Urinary bladder (tissue), 4 donors: Measurements from ENCODE around the gene PEAK3. TPM values are rescaled to one million over a fixed set of nuclear protein-coding genes. Genes with fewer than 3 reads are reported as not detected.

ENCODE experiments used
- DNase-seq: peaks from one replicate; pipeline ENCODE4 v3.0.0-alpha.2; 2015; ENCODE audit errors: extremely low spot score
- H3K27ac ChIP-seq: one replicate; pipeline ENCODE4 v1.5.1; 2013; ENCODE audit warnings: low read depth, mild to moderate bottlenecking, moderate library complexity
- H3K36me3 ChIP-seq: one replicate; pipeline ENCODE4 v1.6.1; 2013; ENCODE audit warnings: mild to moderate bottlenecking, moderate library complexity; ENCODE audit not compliant: insufficient read depth
- H3K4me1 ChIP-seq: one replicate; pipeline ENCODE4 v1.6.1; 2013; ENCODE audit warnings: mild to moderate bottlenecking, moderate library complexity; ENCODE audit not compliant: insufficient read depth
- H3K4me3 ChIP-seq: one replicate; pipeline ENCODE4 v1.5.1; 2013; ENCODE audit warnings: low read depth, low read length
- WGBS: extraction: QIAGEN DNeasy Blood & Tissue Kit; methylation state at CpG from one replicate; pipeline ENCODE4 v1.1.7; 2013; 5-methylcytosine and 5-hydroxymethylcytosine counted together
- polyA plus RNA-seq: library from polyadenylated mRNA; stranded (reverse); fragments of 200-250 nt; gene quantifications from one replicate; pipeline ENCODE4 v1.2.3, GENCODE V29; 2013
- total RNA-seq: library from RNA; depleted of rRNA; stranded (reverse); fragments of >200 nt; gene quantifications from one replicate; pipeline ENCODE4 v1.2.3, GENCODE V29; 2014
- donor health status: healthy with polysubstance abuse.
- donor health status: healthy.

Gene PEAK3
- total and polyA plus RNA-seq, 2 donors = 0.58 TPM; not detected in 1

DNA sequence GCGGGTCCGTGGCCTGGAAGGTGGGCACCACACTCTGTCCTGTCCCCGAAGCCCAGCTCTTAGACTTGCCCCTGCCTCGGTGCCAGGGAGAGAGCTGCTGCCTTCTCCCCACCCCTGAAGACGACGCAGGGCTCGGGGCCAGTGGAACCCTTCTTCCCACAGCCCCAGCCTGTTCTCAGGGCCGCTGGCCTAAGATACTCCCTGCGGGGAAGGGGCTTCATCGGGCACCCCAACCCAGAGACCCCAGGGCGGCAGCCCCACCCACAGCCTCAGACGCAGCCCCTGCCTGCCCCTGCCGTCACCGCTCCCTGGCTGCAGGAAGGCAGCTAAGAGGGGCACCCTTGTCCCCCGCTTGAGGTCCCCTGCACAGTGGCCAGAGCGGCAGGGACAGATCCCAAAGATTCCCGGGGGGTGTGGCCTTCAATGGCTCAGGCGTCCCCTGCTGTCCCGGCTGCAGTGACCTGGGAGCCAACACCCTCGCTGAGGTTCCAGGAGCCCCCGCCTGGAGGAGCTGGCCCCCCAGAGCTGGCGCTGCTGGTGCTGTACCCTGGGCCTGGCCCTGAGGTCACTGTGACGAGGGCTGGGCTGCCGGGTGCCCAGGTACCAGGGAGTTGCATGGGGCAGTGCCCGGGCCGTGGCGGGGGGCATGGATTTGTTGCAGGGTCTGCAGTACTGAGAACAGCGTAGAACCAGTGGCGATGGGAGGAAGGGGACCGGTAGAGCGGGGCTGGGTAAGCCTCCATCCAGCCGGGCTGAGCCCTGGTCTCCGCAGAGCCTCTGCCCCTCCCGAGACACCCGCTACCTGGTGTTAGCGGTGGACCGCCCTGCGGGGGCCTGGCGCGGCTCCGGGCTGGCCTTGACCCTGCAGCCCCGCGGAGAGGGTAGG is 31.9 kb downstream of the PEAK3 start:
- H3K27ac ChIP-seq = no peak overlapping the region
- H3K4me1 ChIP-seq = peaks cover 1% of the 10 kb centered on the region
- DNase-seq = no peak
- H3K36me3 ChIP-seq = peaks cover 12% of the 10 kb centered on the region
- WGBS = 25% methylated on average over 43 of the region's 43 CpGs
- H3K4me3 ChIP-seq = no peak overlapping the region

DNA sequence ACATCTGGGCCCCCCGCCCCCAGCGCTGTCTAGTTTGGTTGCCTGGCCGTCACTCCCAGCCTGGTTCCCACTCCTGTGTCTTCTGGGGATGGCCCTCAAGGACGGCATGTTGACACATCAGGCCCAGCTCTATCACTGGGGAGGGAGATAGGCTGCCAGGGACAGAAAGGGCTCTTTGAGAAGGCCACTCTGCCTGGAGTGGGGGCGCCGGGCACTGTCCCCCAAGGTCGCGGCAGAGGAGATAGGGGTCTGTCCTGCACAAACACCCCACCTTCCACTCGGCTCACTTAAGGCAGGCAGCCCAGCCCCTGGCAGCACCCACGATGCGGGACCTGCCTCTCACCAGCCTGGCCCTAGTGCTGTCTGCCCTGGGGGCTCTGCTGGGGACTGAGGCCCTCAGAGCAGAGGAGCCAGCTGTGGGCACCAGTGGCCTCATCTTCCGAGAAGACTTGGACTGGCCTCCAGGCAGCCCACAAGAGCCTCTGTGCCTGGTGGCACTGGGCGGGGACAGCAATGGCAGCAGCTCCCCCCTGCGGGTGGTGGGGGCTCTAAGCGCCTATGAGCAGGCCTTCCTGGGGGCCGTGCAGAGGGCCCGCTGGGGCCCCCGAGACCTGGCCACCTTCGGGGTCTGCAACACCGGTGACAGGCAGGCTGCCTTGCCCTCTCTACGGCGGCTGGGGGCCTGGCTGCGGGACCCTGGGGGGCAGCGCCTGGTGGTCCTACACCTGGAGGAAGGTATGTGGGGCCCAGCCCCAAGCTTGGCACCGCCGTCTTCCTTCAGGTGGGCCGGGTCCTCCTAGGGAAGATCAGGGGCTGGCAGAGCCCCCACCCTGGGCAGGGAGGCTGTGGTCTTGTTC is 32.7 kb downstream of the PEAK3 start, which contains the start of gene AMH:
AMH (plus strand) TSS at position 314 of the 857 bp plus-strand sequence; CDS start at position 324, 10 bp downstream.
- Histone ChIP-seq H3K27ac (no peak within 1 kb of the TSS), H3K4me1 (peaks cover 1% of the 10 kb centered on the region), H3K36me3 (peaks cover 16% of the 10 kb centered on the region), H3K4me3 (no peak within 1 kb of the TSS)
- 76% methylated on average over 27 of the region's 27 CpGs for WGBS
- DNase-seq = no peak

DNA sequence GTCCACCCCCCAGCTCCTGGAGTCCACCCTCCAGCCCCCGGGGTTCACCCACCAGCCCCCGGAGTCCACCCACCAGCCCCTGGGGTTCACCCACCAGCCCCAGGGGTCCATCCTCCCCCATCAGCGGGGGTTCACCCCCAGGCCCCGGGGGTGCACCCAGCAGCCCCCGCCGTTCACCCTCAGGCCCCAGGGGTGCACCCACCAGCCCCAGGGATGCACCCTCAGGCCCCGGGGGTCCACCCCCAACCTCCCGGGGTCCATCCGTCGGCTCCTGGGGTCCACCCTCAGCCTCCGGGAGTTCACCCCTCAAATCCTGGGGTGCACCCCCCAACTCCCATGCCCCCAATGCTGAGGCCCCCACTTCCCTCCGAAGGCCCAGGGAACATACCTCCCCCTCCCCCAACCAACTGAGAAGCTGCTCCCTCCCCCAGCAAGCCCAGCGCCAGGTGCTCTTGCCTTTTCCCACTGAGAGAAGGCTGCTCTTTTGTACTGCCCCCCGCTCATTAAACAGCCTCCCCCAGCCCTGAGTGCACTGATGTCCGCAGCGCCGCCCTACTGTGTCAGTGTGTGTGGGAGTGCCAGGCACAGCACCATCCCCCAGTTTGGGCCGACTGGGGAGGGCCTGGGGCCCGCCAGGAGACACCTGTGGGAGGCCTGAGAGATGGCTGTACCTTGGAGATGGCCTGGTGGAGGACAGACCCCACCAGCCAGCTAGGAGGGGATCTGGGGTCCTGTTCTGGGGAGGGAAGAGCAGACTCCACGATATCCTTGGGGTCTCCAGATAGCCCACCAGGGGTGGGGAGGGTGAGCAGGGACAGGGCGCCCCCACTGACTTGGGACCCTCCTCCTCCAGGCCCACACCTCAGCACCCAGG is 33.6 kb downstream of the PEAK3 start:
- peaks cover 1% of the 10 kb centered on the region for H3K4me1 ChIP-seq
- no peak overlapping the region for H3K27ac ChIP-seq
- WGBS = 84% methylated on average over 21 of the region's 21 CpGs
- DNase-seq = no peak
- H3K36me3 ChIP-seq = peaks cover 17% of the 10 kb centered on the region
- H3K4me3 ChIP-seq = no peak overlapping the region

DNA sequence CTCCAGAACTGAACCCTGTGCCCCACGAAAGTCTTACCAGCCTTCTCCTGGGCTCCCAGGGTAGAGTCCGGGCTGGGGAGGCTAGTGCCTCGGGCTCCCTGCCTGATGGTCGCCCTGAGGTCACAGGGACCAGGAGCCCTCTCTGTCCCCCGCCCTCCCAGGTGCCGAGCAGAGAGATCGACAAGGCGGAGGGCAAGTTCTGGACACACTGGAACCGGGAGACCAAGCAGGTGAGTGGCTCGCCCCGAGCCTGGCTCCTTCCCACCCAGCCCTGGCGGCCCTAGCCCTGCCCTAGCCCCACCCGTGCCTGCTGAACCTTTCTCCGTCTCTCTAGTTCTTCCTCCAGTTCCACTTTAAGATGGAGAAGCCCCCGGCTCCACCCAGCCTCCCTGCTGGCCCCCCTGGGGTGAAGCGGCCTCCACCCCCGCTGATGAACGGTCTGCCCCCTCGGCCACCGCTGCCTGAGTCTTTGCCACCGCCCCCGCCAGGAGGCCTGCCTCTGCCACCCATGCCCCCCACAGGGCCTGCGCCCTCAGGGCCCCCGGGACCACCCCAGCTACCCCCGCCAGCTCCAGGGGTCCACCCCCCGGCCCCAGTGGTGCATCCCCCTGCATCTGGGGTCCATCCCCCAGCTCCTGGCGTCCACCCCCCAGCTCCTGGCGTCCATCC is 34.4 kb downstream of the PEAK3 start:
- WGBS = 89% methylated on average over 28 of the region's 28 CpGs
- Histone ChIP-seq H3K4me1 (peaks cover 1% of the 10 kb centered on the region), H3K36me3 (peaks cover 17% of the 10 kb centered on the region)

DNA sequence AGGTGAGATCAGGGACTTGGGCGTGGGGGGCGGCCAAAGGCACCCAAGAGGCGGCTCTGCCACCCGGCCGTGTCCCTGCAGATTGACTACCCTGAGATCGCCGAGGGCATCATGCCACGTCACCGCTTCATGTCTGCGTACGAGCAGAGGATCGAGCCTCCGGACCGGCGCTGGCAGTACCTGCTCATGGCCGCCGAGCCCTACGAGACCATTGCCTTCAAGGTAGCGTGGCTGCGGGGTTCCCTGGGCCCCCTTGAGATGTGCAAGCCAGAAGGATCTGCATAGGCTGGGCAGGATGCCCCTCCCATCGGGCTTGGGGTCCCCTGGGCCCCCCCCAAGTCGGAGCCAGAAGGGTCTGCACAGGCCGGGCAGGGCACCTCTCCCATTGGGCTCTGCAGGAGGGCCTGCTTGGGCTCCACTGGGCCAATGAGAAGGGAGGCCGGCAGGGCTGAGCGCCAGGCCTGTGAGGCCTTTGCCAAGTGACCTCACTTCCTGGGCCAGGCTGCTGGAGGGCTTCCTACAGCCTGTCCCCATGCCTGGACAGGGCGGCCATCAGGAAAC is 35.1 kb downstream of the PEAK3 start:
- 81% methylated on average over 26 of the region's 26 CpGs for WGBS
- DNase-seq = no peak
- H3K4me3 ChIP-seq = no peak overlapping the region
- no peak overlapping the region for H3K27ac ChIP-seq
- H3K36me3 ChIP-seq = peaks cover 17% of the 10 kb centered on the region
- H3K4me1 ChIP-seq = peaks cover 1% of the 10 kb centered on the region

More for the DNA sequence above, 34.4 kb downstream of the PEAK3 start:
- H3K4me3 ChIP-seq = no peak overlapping the region
- no peak for DNase-seq
- H3K27ac ChIP-seq = no peak overlapping the region

DNA sequence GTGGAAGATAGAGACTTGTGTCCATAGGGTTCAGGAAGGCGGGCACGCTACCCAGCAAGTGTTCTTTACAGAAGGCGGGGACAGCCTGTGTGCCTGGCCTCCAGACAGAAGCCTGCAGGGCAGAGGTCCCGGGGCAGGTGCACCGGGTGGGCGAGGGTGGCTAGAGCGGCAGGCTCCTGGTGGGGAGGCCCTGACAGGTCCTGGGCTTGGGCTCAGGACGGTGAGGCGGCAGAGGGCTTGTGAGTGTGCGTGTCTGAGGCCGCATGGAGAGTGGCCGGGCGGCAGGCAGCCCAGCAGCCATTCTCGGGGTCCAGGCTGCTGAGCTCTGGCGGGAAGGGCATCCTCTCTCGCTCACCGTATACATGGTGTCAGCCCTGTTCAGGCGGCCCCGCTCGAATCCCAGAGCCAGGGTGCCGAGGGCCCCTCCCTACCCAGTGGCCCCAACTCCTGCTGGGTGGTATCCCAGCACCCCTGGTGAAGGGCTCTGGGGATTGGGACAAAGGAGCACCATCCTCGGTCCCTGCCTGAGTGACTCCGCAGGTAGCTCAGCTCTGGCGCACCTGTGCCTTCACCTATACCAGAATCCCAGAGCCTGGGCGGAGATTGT is 35.9 kb downstream of the PEAK3 start:
- Histone ChIP-seq H3K27ac (no peak overlapping the region), H3K36me3 (peaks cover 17% of the 10 kb centered on the region), H3K4me1 (peaks cover 1% of the 10 kb centered on the region), H3K4me3 (no peak overlapping the region)
- WGBS = 90% methylated on average over 25 of the region's 25 CpGs
- DNase-seq = no peak

DNA sequence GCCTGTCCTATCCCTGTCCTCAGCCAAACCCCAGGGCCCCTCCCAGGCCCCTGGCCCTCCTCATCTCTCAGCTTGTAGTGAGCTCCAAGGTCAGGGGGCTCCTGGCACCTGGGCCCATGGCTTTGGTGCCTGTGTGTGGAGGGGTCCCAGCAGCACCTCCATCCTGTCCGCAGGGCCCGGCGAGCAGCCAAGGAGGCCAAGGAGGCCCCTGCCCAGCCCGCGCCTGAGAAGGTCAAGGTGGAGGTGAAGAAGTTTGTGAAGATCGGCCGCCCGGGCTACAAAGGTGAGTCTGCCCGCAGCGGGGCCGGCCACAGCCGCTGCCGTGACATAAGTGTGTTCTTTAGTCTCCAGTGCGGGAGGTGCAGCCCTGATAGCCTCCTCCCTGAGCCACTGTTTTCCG is 36.7 kb downstream of the PEAK3 start:
- Histone ChIP-seq H3K36me3 (peaks cover 17% of the 10 kb centered on the region), H3K4me3 (no peak overlapping the region), H3K27ac (no peak overlapping the region), H3K4me1 (peaks cover 1% of the 10 kb centered on the region)
- 96% methylated on average over 15 of the region's 15 CpGs for WGBS
- DNase-seq = no peak

DNA sequence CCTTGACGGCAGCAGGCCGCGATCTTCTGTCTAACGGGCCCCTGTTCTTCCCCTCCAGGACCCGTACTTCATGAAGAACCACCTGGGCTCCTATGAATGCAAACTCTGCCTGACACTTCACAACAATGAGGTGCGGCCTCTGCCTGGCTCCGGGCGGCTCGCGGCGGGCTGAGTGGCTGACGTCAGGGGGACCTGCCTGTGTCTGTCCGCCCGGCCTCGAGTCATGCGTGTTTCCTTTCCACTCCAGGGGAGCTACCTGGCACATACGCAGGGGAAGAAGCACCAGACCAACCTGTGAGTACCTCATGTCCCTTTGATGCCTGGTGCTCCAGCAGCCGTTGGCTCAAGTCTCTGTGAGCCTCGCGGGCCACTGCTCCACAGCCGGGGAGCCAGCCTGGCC is 37.5 kb downstream of the PEAK3 start:
- Histone ChIP-seq H3K27ac (no peak overlapping the region), H3K4me3 (no peak overlapping the region), H3K4me1 (peaks cover 2% of the 10 kb centered on the region), H3K36me3 (peaks cover 17% of the 10 kb centered on the region)
- DNase-seq = no peak
- WGBS = 93% methylated on average over 21 of the region's 21 CpGs

DNA sequence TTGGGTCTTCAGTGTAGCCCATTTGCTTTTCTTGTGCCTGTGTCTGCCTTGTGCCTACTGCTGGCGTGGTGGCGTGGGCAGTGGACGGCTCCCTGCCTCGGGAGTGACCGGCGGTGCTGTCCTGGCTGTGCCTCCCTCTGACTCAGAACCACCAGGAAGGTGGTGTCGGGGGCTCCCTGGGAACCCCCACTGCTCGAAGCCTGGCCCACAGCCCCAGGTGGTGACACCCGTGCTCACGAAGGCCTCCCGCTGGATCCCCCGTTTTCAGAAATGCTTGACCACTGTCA is 37.9 kb downstream of the PEAK3 start:
- 91% methylated on average over 12 of the region's 12 CpGs for WGBS
- no peak overlapping the region for H3K27ac ChIP-seq
- H3K36me3 ChIP-seq = peaks cover 17% of the 10 kb centered on the region
- H3K4me3 ChIP-seq = no peak overlapping the region
- no peak for DNase-seq
- peaks cover 2% of the 10 kb centered on the region for H3K4me1 ChIP-seq

DNA sequence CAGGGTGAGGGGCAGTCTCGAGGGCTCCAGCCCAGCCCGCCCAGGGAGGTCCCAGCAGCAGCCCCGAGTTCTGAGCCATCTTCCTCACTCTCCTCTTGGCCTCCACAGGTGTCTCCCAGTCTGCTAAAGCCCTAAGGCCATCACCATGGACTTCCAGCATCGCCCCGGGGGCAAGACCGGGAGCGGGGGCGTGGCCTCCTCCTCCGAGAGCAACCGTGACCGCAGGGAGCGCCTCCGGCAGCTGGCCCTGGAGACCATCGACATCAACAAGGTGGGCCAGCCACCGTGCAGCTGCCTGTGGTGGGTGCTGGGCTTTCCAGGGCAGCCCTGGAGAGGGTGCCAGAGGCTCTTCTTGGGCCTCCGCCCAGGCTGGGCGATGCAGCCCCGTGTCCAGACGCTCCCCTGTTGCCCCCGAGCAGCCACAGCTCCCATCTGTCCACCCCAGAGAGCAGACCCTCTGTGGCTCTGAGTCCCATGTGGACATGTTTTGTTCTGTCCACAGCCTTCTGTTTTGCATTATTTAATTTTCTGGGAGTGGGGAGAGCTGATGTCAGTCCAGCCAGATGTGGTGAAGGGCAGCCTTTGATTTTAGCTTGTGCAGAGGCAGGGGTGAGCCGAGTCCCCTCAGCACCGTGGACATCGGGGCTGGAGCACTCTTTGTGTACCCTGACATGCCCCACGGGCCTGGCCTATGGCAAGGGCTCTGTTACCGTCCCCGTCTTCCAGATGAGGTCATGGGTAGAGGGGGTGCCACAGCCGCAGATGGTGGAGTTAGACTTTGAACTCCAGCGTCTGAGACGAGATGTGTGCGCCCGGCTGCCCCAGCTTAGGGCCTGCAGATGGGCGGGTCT is 38.5 kb downstream of the PEAK3 start:
- 84% methylated on average over 32 of the region's 32 CpGs for WGBS
- Histone ChIP-seq H3K27ac (no peak overlapping the region), H3K36me3 (peaks cover 17% of the 10 kb centered on the region), H3K4me1 (peaks cover 2% of the 10 kb centered on the region), H3K4me3 (no peak overlapping the region)
- no peak for DNase-seq

DNA sequence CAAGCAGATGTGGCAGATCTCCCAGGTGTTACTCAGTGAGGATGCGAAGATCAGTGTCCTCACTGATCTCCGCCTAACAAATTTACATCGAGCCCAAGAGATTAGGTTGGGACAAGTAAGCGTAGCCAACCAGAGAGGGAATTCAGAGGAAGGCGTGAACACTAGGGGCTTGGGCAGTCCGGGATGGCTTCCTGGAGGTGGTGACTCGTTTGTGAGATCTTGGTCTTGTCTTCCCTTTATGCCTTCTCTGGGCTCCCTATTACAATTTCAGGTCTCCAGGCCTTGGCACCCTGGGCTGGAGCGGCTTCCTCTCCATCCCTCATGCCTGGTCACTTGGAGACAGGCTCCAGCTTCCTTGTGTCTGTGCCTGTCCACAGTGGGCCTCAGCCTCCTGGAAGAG is 39.2 kb downstream of the PEAK3 start:
- WGBS = 90% methylated on average over 8 of the region's 8 CpGs
- Histone ChIP-seq H3K4me3 (no peak overlapping the region), H3K4me1 (peaks cover 2% of the 10 kb centered on the region), H3K27ac (no peak overlapping the region), H3K36me3 (peaks cover 17% of the 10 kb centered on the region)
- DNase-seq = no peak
